ENCODE results near the gene G6PD. TPM values are rescaled to one million over a fixed set of nuclear protein-coding genes. Genes with fewer than 3 reads are reported as not detected.

Gene G6PD
- total and polyA plus RNA-seq, 2 of the 8 experiments (the other 6 are each of a cell fraction or from before 2014, with no cell fraction given) = 47.3 to 55.1 TPM

DNA sequence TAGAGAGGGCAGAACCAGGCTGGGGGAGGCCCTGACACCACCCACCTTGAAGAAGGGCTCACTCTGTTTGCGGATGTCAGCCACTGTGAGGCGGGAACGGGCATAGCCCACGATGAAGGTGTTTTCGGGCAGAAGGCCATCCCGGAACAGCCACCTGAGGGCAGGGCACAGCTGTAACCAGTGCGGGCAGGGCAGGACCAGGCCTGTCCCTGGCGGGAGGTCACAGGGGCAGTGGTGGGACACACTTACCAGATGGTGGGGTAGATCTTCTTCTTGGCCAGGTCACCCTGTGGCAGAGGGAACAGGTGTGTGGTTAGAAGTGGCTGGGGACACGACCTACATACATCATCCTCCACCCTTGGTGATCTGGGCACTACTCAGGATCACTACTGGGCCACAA is 10.8 kb downstream of the G6PD start (continued):
- TF ChIP-seq MAFK (IDR thresholded peaks at IDR 0.05; ENCODE audit: low read depth, low read length) (no peak), HDAC6 (IDR thresholded peaks at IDR 0.05; ENCODE audit: low read depth, low read length) (no peak), CREB1 (IDR thresholded peaks at IDR 0.05) (no peak), BACH1 (IDR thresholded peaks at IDR 0.05; ENCODE audit: low read length) (no peak), SP1 (IDR thresholded peaks at IDR 0.05; ENCODE audit: low read depth, low read length) (no peak)
- TF ChIP-seq, protein P1, sequence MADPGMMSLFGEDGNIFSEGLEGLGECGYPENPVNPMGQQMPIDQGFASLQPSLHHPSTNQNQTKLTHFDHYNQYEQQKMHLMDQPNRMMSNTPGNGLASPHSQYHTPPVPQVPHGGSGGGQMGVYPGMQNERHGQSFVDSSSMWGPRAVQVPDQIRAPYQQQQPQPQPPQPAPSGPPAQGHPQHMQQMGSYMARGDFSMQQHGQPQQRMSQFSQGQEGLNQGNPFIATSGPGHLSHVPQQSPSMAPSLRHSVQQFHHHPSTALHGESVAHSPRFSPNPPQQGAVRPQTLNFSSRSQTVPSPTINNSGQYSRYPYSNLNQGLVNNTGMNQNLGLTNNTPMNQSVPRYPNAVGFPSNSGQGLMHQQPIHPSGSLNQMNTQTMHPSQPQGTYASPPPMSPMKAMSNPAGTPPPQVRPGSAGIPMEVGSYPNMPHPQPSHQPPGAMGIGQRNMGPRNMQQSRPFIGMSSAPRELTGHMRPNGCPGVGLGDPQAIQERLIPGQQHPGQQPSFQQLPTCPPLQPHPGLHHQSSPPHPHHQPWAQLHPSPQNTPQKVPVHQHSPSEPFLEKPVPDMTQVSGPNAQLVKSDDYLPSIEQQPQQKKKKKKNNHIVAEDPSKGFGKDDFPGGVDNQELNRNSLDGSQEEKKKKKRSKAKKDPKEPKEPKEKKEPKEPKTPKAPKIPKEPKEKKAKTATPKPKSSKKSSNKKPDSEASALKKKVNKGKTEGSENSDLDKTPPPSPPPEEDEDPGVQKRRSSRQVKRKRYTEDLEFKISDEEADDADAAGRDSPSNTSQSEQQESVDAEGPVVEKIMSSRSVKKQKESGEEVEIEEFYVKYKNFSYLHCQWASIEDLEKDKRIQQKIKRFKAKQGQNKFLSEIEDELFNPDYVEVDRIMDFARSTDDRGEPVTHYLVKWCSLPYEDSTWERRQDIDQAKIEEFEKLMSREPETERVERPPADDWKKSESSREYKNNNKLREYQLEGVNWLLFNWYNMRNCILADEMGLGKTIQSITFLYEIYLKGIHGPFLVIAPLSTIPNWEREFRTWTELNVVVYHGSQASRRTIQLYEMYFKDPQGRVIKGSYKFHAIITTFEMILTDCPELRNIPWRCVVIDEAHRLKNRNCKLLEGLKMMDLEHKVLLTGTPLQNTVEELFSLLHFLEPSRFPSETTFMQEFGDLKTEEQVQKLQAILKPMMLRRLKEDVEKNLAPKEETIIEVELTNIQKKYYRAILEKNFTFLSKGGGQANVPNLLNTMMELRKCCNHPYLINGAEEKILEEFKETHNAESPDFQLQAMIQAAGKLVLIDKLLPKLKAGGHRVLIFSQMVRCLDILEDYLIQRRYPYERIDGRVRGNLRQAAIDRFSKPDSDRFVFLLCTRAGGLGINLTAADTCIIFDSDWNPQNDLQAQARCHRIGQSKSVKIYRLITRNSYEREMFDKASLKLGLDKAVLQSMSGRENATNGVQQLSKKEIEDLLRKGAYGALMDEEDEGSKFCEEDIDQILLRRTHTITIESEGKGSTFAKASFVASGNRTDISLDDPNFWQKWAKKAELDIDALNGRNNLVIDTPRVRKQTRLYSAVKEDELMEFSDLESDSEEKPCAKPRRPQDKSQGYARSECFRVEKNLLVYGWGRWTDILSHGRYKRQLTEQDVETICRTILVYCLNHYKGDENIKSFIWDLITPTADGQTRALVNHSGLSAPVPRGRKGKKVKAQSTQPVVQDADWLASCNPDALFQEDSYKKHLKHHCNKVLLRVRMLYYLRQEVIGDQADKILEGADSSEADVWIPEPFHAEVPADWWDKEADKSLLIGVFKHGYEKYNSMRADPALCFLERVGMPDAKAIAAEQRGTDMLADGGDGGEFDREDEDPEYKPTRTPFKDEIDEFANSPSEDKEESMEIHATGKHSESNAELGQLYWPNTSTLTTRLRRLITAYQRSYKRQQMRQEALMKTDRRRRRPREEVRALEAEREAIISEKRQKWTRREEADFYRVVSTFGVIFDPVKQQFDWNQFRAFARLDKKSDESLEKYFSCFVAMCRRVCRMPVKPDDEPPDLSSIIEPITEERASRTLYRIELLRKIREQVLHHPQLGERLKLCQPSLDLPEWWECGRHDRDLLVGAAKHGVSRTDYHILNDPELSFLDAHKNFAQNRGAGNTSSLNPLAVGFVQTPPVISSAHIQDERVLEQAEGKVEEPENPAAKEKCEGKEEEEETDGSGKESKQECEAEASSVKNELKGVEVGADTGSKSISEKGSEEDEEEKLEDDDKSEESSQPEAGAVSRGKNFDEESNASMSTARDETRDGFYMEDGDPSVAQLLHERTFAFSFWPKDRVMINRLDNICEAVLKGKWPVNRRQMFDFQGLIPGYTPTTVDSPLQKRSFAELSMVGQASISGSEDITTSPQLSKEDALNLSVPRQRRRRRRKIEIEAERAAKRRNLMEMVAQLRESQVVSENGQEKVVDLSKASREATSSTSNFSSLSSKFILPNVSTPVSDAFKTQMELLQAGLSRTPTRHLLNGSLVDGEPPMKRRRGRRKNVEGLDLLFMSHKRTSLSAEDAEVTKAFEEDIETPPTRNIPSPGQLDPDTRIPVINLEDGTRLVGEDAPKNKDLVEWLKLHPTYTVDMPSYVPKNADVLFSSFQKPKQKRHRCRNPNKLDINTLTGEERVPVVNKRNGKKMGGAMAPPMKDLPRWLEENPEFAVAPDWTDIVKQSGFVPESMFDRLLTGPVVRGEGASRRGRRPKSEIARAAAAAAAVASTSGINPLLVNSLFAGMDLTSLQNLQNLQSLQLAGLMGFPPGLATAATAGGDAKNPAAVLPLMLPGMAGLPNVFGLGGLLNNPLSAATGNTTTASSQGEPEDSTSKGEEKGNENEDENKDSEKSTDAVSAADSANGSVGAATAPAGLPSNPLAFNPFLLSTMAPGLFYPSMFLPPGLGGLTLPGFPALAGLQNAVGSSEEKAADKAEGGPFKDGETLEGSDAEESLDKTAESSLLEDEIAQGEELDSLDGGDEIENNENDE (IDR thresholded peaks at IDR 0.05; ENCODE audit: insufficient replicate concordance, low read length) = no peak

Data from H1 (cell line).